GM10248 (cell line): Measurements from ENCODE around the gene TMEM120B.

Experiments used
- CTCF ChIA-PET: fragments of 300-600 bp; sonication (Branson Sonifier 250); formaldehyde crosslinking; extraction: SDS; loops from one replicate; lab custom pipeline; 2021; ENCODE audit warnings: antibody characterized with exemption; lab: Yijun Ruan, JAX
- POLR2A ChIA-PET: fragments of 350-650 bp; sonication (Branson Sonifier 250); formaldehyde crosslinking; extraction: SDS; loops from one replicate; lab custom pipeline; 2020; ENCODE audit warnings: antibody characterized with exemption; lab: Yijun Ruan, JAX
- DNase-seq: peaks from one replicate; pipeline ENCODE4 v3.0.0; 2012; ENCODE audit errors: extremely low spot score
- CTCF ChIP-seq: IDR thresholded peaks from 2 replicates; pipeline ENCODE4 v1.5.1; 2012; ENCODE audit warnings: mild to moderate bottlenecking, low read depth; ENCODE audit errors: extremely low read depth, missing control alignments, control extremely low read depth

The TMEM120B gene

GRCh38 chr12:121802485-121802842, 89.9 kb downstream of the TMEM120B start:
- CTCF ChIA-PET: interaction anchor here (4.4 to 14.7 kb wide), 3 partner anchors 8 to 25 kb away, joined by 55 to 565 read pairs (median 533); partner anchors contain the start of gene RHOF
- POLR2A ChIA-PET: interaction anchor here (0.7 to 2.5 kb wide), 3 partner anchors 8 to 9 kb away, joined by 3 to 14 read pairs (median 4); no protein-coding TSS in a partner anchor
- TF ChIP-seq CTCF: no peak
- DNase-seq: no peak

- ChIA-PET CTCF (interaction anchor here (4.4 to 14.7 kb wide), 3 partner anchors 8 to 26 kb away, joined by 55 to 565 read pairs (median 533); partner anchors contain the start of gene RHOF), POLR2A (interaction anchor here (1.0 to 2.5 kb wide), 2 partner anchors 9 kb away, joined by 4 to 14 read pairs; no protein-coding TSS in a partner anchor)
- peak; percentile 91 for DNase-seq
- TF ChIP-seq CTCF: no peak
Observed at GRCh38 chr12:121802843-121803698, 90.5 kb downstream of the TMEM120B start.

- POLR2A ChIA-PET: interaction anchor here (0.9 to 2.5 kb wide), 4 partner anchors 8 to 91 kb away, joined by 3 to 14 read pairs (median 4); partner anchors contain the start of genes PSMD9 and TMEM120B
- no peak for TF ChIP-seq CTCF
- DNase-seq: peak; percentile 45
Observed at GRCh38 chr12:121803861-121804416, 91.4 kb downstream of the TMEM120B start, which contains the start of gene SETD1B. TSS of gene SETD1B (plus strand) at chr12:121804009. CDS start at chr12:121804738, 729 bp downstream.

GRCh38 chr12:121804417-121805111, 92.0 kb downstream of the TMEM120B start:
- TF ChIP-seq CTCF: no peak
- ChIA-PET POLR2A (interaction anchor here (0.9 to 1.5 kb wide), 3 partner anchors 33 to 92 kb away, joined by 3 to 4 read pairs (median 3); partner anchors contain the start of genes PSMD9 and TMEM120B), CTCF (interaction anchor here (1.0 to 12.8 kb wide), 3 partner anchors 7 to 28 kb away, joined by 4 to 565 read pairs (median 55); partner anchors contain the start of gene RHOF)
- DNase-seq: peak; percentile 42

More at GRCh38 chr12:121803861-121804416, 91.4 kb downstream of the TMEM120B start, which contains the start of gene SETD1B:
- CTCF ChIA-PET: interaction anchor here (1.0 to 12.8 kb wide), 3 partner anchors 8 to 27 kb away, joined by 4 to 565 read pairs (median 55); partner anchors contain the start of gene RHOF

- POLR2A ChIA-PET: interaction anchor here (1.5 kb wide), 1 partner anchor 83 kb away, joined by 3 read pairs; the partner anchor contains the start of gene PSMD9
- CTCF ChIA-PET: interaction anchor here (12.8 kb wide), 1 partner anchor 11 kb away, joined by 565 read pairs; the partner anchor contains the start of gene RHOF
- DNase-seq: no peak
- TF ChIP-seq CTCF: no peak
Observed at GRCh38 chr12:121805171-121806008, 92.8 kb downstream of the TMEM120B start.
